HG03280 (cell line): ENCODE results near the gene ZNF330.
"Not testable (repeated sequence)": the region's sequence is repeated elsewhere in the genome, so short reads cannot be mapped to it uniquely, and the experiment has no call there.

Experiments used
- ATAC-seq: cut with Tn5 transposase; IDR thresholded peaks from one replicate; pipeline ENCODE4 v1.9.1; 2021; ENCODE audit warnings: mild to moderate bottlenecking, moderate library complexity; ENCODE audit not compliant: unreplicated experiment

ZNF330 gene

DNA sequence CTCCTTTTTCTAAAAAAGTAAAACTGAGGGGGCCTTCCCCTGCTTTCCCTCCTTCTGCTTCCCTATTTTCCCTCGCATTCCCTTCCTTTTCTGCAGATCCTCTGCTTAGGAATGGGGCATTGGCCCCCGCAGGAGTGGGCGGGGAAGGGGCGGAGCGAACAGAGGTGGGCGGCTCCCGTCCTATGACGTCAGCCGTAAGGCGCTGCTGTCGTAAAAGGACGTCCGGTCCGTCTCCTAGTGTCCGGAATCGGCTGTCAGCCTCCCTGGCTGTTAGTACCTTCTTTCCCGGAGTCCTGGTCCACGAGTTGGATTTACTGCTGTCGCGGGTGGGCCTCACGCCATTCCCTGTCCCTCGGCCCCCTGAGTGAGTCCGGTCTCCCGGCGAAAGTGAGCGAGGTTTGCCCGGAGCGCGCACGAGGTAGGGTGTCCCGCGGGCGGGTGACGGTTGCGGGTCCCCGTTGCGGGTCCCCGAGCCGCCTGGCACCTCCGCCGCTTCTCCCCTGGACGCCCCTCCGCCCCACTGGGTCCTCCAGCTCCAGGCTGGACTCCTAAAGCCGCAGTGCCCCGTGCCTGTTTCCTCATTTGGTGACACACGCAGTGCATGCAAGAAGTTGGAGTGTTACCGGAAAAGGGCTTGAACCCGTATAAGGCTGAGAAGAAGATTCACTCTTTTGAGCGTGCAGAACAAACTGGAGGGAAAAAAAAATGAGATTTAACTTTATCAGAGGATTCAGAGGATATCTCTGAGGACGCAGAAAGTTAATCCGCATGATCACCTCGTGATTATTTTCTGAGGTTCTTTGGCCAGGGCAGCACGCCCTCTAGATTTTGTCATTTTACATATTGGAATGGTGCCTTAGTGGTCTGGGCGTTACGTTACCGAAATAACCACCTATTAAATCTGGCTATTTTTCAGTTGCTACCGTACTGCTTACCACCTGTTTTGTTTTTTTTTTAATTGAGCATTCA lies at the start of gene ZNF330:
Gene ZNF330, plus strand, starts transcription at position 205 of the 969 bp plus-strand sequence. CDS start 1,477 bp downstream, outside the sequence.
- peak; percentile 90 for ATAC-seq

DNA sequence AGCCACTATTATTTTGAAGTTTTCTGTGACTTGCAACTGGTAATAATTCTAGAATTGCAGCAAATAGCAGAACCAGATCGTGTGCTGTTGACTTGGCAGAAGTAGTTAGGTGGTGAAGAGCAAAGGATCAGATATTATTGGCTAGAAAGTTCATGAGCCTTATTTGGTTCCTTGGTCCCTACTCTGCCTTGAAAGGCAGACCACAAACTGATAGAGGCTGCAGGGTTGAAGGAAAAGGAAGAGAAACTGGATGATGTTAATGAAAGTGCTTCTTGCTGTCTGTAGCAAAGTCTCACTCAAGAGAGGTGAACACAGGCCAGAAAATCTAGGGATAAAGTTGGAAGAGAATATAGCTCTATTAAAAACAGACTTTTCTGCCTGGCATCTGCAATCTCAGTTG lies 46.2 kb upstream of the ZNF330 start:
- ATAC-seq: no peak

DNA sequence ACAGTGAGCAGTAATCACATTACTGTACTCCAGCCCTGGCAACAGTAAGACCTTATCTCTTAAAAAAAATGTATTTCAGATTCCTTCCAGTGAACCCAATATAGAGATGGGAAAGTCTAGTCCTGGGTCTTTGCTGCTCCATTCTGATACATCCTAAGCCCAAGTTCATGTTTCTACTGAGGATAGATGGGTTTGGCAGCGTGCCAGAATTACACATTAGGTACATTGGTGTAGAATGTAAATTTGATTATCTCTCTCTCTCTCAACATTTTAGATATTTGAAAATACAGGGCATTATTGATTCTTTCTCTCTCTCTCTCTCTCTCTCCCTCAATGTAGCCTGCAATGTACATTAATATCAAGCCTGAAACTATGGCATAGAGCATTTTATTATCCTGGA lies 43.5 kb upstream of the ZNF330 start:
- ATAC-seq: no peak

DNA sequence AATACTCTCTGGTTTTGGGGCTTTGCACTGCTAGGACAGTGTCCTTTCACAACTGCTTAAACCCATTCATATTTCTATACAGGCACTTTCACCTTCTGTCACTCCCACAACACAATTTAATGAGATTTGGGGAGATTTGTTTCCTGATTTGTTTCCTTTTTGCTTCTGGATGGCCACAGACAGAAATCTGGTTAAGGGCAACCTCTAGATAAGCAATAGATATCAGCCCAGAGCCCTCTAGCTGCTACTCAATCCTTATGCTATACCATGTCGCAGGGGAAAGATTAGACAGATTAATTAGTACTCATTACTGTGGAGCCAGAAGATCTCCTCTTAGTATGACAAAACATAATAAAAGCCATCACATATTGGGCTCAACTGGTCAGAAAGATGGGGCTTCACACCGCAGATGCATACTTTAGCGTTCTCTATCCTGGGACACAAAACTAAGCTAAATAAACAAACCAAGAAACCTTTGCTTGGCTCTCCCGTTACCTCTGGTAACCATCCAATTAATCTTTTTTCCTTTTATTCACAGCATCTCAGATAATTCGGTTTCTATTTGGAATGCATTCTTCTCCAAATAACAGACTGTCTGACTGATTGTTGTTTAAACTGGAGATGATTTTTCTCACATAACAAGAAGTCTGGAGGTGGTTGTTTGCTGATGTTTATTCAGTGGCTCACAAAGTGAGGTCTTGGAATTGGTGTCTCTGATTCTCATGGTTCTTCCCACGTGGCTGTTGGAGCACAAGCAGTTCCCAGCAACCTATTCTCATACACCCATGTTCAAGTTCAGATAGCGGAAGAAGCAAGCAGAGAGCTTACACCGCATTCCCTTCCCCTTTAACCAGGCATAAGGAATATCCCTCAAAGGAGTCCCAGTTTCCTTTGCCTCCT lies 41.0 kb upstream of the ZNF330 start:
- no peak for ATAC-seq

DNA sequence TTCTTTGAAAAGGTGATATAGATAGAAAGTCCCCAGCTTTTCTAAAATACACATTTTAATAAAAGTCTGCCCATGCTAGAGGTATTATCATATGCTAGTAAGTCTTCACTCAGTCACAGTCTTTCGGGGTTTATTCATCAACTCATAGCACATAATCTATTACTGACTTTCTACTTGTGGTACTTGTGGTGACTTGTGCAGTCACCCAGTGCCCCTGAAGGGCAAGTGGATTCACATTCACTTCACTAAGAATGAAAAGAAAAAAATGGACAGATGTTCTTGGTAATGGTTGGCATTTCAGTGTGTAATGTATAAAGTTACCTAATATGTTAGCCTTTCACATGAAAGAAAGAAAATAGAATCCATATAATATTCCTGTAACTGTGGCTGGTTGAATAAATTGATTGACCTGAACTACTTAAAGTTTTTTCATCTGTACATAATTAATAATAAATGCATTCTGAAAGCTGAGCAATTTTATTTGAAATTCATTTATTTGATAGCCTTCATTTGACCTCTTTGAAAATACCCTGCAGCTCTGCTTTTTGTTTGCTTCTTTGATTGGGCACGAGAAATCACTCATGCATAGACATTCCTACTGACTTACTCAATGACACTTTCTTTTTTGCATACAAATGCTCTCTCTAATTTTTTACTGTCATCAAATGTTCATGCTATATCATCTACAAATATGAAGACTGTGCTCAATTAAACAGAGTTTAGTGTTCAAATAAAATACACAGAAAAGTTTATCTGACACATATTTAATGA lies 39.5 kb upstream of the ZNF330 start:
- ATAC-seq: no peak

DNA sequence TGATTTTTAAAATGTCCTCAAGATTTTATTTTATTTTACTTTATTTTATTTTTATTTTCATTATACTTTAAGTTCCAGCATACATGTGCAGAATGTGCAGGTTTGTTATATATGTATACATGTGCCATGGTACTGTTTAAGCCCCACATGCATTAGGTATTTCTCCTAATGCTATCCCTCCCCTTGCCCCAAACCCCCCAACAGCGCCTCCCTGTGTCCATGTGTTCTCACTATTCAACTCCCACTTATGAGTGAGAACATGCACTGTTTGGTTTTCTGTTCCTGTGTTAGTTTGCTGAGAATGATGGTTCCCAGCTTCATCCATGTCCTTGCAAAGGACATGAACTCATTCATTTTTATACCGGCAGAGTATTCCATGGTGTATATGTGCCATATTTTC lies 37.2 kb upstream of the ZNF330 start:
- ATAC-seq: not testable (repeated sequence)

DNA sequence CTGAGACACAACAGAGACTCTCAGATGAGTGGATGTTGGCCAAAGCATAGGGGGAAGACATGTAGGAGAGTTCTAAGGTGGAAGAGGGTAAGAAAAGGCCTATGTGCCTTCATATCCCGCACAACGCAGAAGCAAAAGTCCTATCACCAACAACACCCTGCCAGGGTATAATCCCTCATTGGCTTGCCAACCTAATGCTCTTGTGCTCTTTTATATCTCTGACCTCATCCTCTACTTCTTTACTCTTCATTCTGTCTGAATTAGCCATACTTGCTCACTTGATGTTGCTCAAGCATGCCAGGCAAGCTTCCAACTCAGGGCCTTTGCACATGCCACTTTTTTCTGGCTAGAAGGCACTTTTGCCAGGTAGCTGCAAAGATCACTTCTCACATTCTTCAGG lies 28.1 kb upstream of the ZNF330 start:
- no peak for ATAC-seq

DNA sequence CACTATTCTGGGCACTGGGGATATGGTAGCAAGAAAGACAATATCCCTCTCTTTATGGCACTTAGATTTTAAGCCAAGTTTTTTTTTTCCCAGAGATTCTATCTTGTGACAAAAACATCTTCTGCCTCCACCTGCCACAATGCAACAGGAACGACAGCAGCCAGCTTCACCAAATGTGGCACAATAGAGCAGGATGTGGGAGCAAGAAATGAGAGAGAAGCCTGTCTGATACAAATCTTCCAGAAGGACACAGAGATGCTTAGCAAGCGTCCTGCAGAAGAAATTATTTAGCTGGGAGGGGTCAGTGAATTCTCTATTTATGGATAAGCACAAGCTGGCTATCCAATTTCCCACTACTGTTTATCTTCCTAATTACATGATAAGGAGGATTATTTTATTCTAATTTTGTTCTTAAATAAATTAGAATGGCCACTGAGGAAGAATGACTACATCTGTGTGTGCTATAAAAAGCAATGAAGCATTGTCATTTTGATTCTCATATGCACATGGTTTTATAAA lies 27.1 kb upstream of the ZNF330 start:
- ATAC-seq: no peak

DNA sequence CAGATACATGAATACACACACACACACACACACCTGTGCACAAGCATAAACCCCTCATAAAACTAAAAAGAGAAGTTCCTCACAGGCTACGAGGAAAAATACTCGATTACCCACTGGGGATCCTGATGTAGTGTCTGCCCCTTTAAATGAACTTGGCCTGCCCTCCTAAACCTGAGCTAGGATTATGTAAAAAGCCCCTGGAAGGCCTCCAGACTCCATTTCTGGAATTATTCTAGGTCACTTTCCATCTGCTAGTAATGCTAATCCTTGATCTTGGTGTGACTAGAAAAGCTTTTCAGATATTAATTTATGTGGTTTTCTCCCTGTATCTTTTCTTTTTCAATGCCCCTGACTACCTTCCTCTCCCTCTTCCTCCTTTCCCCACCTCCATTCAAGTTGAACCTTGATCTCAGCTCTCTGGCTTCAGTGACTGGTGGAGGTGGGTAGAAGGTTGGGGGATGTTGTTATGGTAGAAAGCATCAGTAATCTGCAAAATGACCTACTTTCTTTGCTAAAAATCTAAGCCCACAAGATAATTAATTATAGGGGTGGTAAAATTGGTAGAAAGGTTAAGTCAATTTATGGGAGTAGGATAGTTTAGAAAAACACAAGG lies 25.5 kb upstream of the ZNF330 start:
- ATAC-seq: no peak

DNA sequence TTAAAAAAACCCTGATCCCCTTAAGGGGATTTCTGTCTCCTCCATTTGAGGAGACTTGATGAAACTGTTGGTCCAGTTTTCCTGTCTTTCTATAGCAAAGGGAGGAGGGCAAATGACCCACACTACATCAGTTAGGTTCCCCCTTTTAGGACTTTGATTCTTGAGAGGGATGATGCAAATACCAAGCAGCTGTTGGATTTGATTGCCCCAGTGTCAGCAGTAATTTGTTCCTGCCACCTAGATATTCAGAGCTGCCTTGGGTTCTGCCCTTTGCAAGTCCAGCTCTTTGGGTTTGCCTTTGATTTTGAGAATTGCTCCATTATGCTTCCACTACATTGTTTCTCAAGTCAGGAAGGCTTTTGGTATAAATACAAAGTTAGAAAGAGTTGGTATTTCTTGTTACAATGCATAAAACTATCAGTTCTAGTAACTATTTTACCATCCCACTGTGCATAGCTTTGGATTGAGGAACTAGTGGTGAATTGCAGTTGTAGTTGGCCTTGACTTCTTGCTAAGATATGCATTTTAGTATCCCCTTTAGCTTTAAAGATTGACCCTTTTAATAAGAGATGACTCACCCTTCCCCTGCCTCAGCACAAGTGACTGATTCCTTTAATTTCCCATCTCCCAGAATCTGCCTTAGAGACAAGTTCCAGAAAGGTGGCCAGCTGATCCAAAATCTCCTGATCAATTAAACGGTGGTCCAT lies 24.3 kb upstream of the ZNF330 start:
- no peak for ATAC-seq

DNA sequence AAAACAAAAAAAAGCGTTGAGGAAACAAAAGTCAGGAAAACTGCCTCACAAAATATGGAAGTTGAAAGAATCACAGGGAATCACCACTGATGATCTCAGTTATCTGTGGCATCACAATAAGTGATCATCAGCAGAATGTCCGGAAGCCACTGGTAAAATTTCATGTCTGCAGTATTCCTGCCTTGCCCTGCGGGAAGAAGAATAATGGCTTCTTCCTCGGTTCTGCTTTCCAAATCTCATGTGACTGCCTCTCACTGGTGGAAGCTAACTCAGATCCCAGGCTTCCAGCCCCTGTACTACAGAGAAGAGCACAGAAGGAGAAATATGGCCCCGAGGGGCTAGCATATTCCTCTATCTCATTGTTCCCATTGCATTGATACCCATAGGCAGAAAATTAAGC lies 12.7 kb upstream of the ZNF330 start:
- no peak for ATAC-seq

DNA sequence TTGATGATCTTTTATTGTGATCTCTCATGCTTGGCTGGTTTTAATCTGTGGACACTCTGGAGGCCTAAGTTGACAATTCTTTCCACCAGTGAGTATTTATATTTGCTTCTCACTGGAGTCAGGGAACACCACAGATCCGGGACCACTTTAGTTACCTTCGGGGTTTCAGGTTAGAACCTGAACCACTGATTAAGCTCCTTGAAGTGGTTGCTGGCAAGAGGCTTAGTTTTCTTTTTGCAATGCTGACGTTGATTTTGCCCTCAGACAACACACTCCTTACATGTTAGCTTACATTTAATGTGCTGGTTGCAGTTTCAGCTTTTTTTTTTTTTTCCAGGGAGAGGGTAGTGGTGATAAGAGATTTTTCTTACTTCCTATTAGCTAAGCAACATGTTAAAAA lies 10.5 kb upstream of the ZNF330 start:
- no peak for ATAC-seq

DNA sequence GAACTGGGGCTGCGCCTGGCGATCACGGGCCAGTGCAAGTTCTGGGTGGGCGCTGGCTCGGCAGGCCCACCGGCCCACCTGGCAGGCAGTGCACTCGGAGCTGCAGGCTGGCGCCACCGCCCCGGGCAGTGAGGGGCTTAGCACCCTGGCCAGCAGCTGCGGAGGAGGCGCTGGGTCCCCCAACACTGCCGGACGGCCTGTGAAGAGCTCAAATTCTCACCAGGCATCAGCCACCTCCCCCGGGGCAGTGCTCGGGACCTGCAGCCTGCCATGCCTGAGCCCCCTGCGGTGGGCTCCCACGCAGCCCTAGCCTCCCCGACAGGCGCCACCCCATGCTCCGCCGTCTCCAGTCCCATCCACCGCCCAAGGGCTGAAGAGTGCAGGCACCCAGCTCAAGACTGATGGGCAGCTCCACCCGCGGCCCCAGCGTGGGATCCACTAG lies 7.1 kb upstream of the ZNF330 start:
- ATAC-seq: no peak

DNA sequence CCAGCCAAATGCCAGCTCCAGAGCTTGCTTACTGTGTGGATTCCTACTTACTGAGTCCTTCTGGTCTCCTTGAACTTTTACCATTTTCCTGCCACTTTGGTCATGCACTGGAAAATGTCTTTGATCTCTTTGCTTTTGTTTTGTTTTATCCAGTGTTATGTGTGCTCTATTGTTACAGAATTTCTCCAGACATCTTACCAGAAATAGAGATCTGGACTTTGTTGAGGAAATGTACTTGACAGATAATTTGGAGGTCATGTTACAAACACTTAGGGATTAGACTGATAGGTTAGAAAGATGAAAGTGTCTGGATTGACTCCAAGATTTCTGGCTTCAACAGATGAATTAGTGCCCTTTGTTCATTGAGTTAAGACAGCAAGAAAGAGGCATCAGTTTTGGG lies 5.7 kb upstream of the ZNF330 start:
- ATAC-seq: no peak

DNA sequence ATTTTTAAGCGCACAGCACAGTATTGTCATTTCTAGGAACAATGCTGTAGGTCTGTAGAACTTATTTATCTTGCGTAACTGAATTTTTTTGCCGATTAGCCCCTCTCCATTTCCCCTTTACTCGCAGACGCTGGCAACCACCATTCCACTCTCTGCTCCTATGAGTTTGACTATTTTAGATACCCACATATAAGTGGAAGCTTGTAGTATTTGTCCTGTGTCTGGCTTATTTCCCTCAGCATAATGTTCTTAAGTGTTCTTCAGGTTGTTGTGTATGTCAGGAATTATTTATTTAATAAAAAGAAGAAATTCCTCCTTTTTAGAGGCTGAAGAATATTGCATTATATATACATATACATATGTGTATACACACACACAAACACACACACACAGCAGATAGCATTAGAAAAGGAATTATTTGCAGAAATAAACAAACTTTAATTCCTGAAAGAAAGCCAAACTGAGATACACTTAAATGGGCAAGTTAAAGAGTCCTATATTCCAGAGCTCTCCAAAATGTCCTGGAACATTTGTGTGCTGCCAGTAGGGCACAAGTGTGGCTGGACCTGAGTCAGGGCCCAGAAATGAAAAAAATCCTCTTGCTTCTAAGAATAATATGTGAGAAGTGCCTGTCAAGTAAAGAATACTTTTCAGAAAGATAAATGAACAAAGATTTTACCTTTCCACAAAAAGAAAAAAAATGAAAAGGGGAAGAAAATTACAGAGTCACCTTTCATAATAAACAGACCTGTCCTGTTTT lies 4.5 kb upstream of the ZNF330 start:
- no peak for ATAC-seq

DNA sequence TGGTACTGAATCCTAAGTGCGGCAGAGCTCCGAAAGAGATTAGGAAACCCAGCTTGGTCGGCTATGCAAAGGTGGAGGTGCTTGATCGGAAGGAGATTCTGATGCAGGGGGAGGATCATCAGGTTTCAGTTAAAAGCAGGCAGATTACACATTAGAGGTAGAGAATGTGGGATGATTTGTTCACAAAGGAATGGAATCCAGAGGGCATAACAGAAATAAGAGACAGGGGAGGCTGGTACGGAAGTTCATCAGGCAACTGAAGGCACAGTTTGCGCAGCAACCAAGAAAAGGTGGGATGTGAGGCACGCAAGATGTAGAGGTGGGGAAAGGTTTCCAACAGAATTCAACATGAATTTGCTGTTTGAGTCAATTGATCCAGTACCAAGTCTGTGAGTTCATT lies 424 bp upstream of the ZNF330 start:
- peak; percentile 7 for ATAC-seq

DNA sequence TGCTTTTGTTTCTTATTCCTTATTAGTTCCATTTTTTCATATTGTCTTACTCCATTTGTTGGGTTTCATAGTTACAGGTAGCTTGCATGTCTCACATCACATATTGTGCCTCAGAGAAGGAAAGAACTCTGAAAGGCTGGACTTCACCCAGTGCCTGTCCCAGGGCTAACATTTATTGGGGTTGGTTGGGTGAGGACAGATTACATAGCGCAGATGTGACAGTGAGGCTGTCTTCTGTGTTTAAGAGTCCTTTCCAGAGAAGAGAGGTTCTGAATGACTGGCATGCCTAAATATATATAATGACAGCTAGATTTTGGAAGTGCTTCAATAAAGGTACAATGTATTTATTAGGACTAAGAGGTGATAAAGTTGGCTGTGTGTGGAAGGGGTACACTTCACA lies 2.7 kb downstream of the ZNF330 start:
- no peak for ATAC-seq

DNA sequence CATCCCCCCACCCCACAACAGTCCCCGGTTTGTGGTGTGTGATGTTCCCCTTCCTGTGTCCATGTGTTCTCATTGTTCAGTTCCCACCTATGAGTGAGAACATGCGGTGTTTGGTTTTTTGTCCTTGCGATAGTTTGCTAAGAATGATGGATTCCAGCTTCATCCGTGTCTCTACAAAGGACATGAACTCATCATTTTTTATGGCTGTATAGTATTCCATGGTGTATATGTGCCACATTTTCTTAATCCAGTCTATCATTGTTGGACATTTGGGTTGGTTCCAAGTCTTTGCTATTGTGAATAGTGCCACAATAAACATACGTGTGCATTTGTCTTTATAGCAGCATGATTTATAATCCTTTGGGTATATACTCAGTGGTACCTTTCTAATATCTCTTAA lies 6.6 kb downstream of the ZNF330 start:
- not testable (repeated sequence) for ATAC-seq
